ENCODE data around the gene NELL1.

DNA sequence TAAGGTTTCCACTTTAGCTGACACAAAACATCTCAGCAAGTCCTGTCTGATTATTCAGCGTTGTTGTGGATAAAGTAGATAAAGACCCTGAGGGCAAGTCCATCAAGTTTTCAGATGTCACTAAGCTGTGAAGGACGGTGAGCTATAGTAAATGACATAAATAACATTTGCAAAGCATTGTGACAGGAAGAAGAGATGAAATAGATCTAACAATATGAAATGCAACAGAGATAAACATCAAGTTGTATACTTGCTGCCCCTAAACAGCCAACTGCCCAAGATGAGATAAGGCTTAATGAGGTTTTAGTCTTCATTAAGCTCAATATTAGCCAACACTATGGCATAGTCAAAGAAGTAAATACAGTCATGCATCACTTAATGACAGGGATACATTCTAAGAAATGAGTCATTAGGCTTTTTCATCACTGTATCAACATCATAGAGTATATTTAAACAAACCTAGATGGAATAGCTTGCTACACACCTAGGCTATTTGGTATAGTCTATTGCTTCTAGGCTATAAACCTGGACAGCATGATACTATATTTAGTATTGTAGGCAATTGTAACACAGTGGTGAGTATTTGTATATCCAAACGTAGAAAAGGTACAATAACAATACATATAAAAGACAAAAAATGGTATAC is 898.4 kb downstream of the NELL1 start:
- TF ChIP-seq, protein P1, sequence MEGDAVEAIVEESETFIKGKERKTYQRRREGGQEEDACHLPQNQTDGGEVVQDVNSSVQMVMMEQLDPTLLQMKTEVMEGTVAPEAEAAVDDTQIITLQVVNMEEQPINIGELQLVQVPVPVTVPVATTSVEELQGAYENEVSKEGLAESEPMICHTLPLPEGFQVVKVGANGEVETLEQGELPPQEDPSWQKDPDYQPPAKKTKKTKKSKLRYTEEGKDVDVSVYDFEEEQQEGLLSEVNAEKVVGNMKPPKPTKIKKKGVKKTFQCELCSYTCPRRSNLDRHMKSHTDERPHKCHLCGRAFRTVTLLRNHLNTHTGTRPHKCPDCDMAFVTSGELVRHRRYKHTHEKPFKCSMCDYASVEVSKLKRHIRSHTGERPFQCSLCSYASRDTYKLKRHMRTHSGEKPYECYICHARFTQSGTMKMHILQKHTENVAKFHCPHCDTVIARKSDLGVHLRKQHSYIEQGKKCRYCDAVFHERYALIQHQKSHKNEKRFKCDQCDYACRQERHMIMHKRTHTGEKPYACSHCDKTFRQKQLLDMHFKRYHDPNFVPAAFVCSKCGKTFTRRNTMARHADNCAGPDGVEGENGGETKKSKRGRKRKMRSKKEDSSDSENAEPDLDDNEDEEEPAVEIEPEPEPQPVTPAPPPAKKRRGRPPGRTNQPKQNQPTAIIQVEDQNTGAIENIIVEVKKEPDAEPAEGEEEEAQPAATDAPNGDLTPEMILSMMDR (IDR thresholded peaks at IDR 0.05): no peak
- TF ChIP-seq SIN3A (IDR thresholded peaks at IDR 0.05; ENCODE audit: borderline replicate concordance, insufficient read depth, low read depth, low read length): no peak
- no peak for TF ChIP-seq POLR2AphosphoS5 (IDR thresholded peaks at IDR 0.05; ENCODE audit: low read depth, low read length)
